GM18870 (cell line): ENCODE measurements around the gene SELE.
"Not testable (repeated sequence)": the region's sequence is repeated elsewhere in the genome, so short reads cannot be mapped to it uniquely, and the experiment has no call there.

Experiments used
- ATAC-seq: cut with Tn5 transposase; IDR thresholded peaks from one replicate; pipeline ENCODE4 v1.9.1; 2021; ENCODE audit warnings: moderate library complexity; ENCODE audit not compliant: unreplicated experiment

SELE gene

GRCh38 chr1:169688377-169688776 lies 45.5 kb downstream of the SELE start:
- not testable (repeated sequence) for ATAC-seq

- ATAC-seq = no peak
These were observed 50.2 kb downstream of the SELE start for GRCh38 chr1:169683661-169684060.

GRCh38 chr1:169683168-169683567 lies 50.7 kb downstream of the SELE start:
- not testable (repeated sequence) for ATAC-seq

- no peak for ATAC-seq
These were observed 51.8 kb downstream of the SELE start for GRCh38 chr1:169682071-169682470.

GRCh38 chr1:169681140-169681539 lies 52.7 kb downstream of the SELE start:
- ATAC-seq = peak; percentile 9

GRCh38 chr1:169680377-169681019 lies 53.4 kb downstream of the SELE start:
- ATAC-seq = peak; percentile 44

- ATAC-seq = no peak
These were observed 54.2 kb downstream of the SELE start for GRCh38 chr1:169679692-169680091.

- ATAC-seq = no peak
These were observed 57.9 kb downstream of the SELE start for GRCh38 chr1:169676001-169676400.
